ENCODE results near the gene SLC13A3. TPM values are rescaled to one million over a fixed set of nuclear protein-coding genes. Genes with fewer than 3 reads are reported as not detected.

Gene SLC13A3
- total RNA-seq, 2 experiments from 2014 or later = not detected

GRCh38 chr20:46646122-46646521 is 5.1 kb downstream of the SLC13A3 start:
- H3K4me3 Mint-ChIP-seq = no peak overlapping the region
- H3K4me1 Mint-ChIP-seq (ENCODE audit: low read depth) = no peaks in the 10 kb centered on the region
- H3K36me3 Mint-ChIP-seq (ENCODE audit: low read depth) = no peaks in the 10 kb centered on the region
- CTCF ChIA-PET = no interaction called here
- intact Hi-C loops (cut with micrococcal nuclease) = no loop called here
- peaks cover 16% of the 10 kb centered on the region for H3K27me3 Mint-ChIP-seq (ENCODE audit: low read depth)
- H3K9me3 Mint-ChIP-seq = no peaks in the 10 kb centered on the region
- no peak overlapping the region for H3K27ac Mint-ChIP-seq
- no peak for DNase-seq

GRCh38 chr20:46644733-46645132 is 6.5 kb downstream of the SLC13A3 start:
- Mint-ChIP-seq H3K36me3 (ENCODE audit: low read depth) (no peaks in the 10 kb centered on the region), H3K9me3 (no peaks in the 10 kb centered on the region), H3K4me1 (ENCODE audit: low read depth) (no peaks in the 10 kb centered on the region), H3K4me3 (no peak overlapping the region), H3K27me3 (ENCODE audit: low read depth) (peaks cover 6% of the 10 kb centered on the region), H3K27ac (no peak overlapping the region)
- intact Hi-C loops (cut with micrococcal nuclease) = no loop called here
- DNase-seq = no peak
- CTCF ChIA-PET = interaction anchor here (0.6 kb wide), 1 partner anchor 71 kb away, joined by 6 read pairs; no protein-coding TSS in a partner anchor

- intact Hi-C loops (cut with micrococcal nuclease) = no loop called here
- CTCF ChIA-PET = interaction anchor here (0.6 kb wide), 1 partner anchor 72 kb away, joined by 6 read pairs; no protein-coding TSS in a partner anchor
These were observed 7.1 kb downstream of the SLC13A3 start for GRCh38 chr20:46644160-46644559.

GRCh38 chr20:46642969-46643343 is 8.3 kb downstream of the SLC13A3 start:
- Mint-ChIP-seq H3K4me3 (no peak overlapping the region), H3K4me1 (ENCODE audit: low read depth) (no peaks in the 10 kb centered on the region), H3K27ac (no peak overlapping the region), H3K27me3 (ENCODE audit: low read depth) (peaks cover 6% of the 10 kb centered on the region), H3K36me3 (ENCODE audit: low read depth) (no peaks in the 10 kb centered on the region), H3K9me3 (no peaks in the 10 kb centered on the region)
- intact Hi-C loops (cut with micrococcal nuclease) = no loop called here
- CTCF ChIA-PET = no interaction called here
- no peak for DNase-seq

More at GRCh38 chr20:46644160-46644559, 7.1 kb downstream of the SLC13A3 start:
- Mint-ChIP-seq H3K36me3 (ENCODE audit: low read depth) (no peaks in the 10 kb centered on the region), H3K4me3 (no peak overlapping the region), H3K27ac (no peak overlapping the region), H3K4me1 (ENCODE audit: low read depth) (no peaks in the 10 kb centered on the region), H3K9me3 (no peaks in the 10 kb centered on the region), H3K27me3 (ENCODE audit: low read depth) (peaks cover 6% of the 10 kb centered on the region)
- DNase-seq = no peak

- DNase-seq = no peak
- no peaks in the 10 kb centered on the region for H3K9me3 Mint-ChIP-seq
- intact Hi-C loops (cut with micrococcal nuclease) = no loop called here
- H3K27me3 Mint-ChIP-seq (ENCODE audit: low read depth) = peaks cover 6% of the 10 kb centered on the region
- H3K4me3 Mint-ChIP-seq = no peak overlapping the region
- H3K36me3 Mint-ChIP-seq (ENCODE audit: low read depth) = no peaks in the 10 kb centered on the region
- H3K4me1 Mint-ChIP-seq (ENCODE audit: low read depth) = no peaks in the 10 kb centered on the region
- CTCF ChIA-PET = no interaction called here
- no peak overlapping the region for H3K27ac Mint-ChIP-seq
These were observed 8.8 kb downstream of the SLC13A3 start for GRCh38 chr20:46642265-46642968.

GRCh38 chr20:46641424-46641823 is 9.8 kb downstream of the SLC13A3 start:
- H3K27ac Mint-ChIP-seq = no peak overlapping the region

GRCh38 chr20:46640536-46641311 is 10.5 kb downstream of the SLC13A3 start:
- H3K4me1 Mint-ChIP-seq (ENCODE audit: low read depth) = no peaks in the 10 kb centered on the region
- intact Hi-C loops (cut with micrococcal nuclease) = no loop called here
- H3K27me3 Mint-ChIP-seq (ENCODE audit: low read depth) = peaks cover 6% of the 10 kb centered on the region
- CTCF ChIA-PET = no interaction called here
- no peak for DNase-seq
- no peak overlapping the region for H3K4me3 Mint-ChIP-seq
- H3K36me3 Mint-ChIP-seq (ENCODE audit: low read depth) = no peaks in the 10 kb centered on the region
- H3K9me3 Mint-ChIP-seq = no peaks in the 10 kb centered on the region
- H3K27ac Mint-ChIP-seq = no peak overlapping the region

More at GRCh38 chr20:46641424-46641823, 9.8 kb downstream of the SLC13A3 start:
- DNase-seq = no peak
- Mint-ChIP-seq H3K4me3 (no peak overlapping the region), H3K9me3 (no peaks in the 10 kb centered on the region), H3K4me1 (ENCODE audit: low read depth) (no peaks in the 10 kb centered on the region), H3K36me3 (ENCODE audit: low read depth) (no peaks in the 10 kb centered on the region), H3K27me3 (ENCODE audit: low read depth) (peaks cover 6% of the 10 kb centered on the region)
- intact Hi-C loops (cut with micrococcal nuclease) = no loop called here
- CTCF ChIA-PET = no interaction called here

GRCh38 chr20:46640044-46640443 is 11.2 kb downstream of the SLC13A3 start:
- Mint-ChIP-seq H3K27ac (no peak overlapping the region), H3K9me3 (no peaks in the 10 kb centered on the region), H3K36me3 (ENCODE audit: low read depth) (no peaks in the 10 kb centered on the region), H3K4me3 (no peak overlapping the region), H3K4me1 (ENCODE audit: low read depth) (no peaks in the 10 kb centered on the region), H3K27me3 (ENCODE audit: low read depth) (peaks cover 6% of the 10 kb centered on the region)
- DNase-seq = no peak
- CTCF ChIA-PET = no interaction called here
- intact Hi-C loops (cut with micrococcal nuclease) = no loop called here

- Mint-ChIP-seq H3K4me1 (ENCODE audit: low read depth) (no peaks in the 10 kb centered on the region), H3K27ac (no peak overlapping the region)
- intact Hi-C loops (cut with micrococcal nuclease) = no loop called here
These were observed 11.7 kb downstream of the SLC13A3 start for GRCh38 chr20:46639587-46639986.

GRCh38 chr20:46638898-46639274 is 12.4 kb downstream of the SLC13A3 start:
- intact Hi-C loops (cut with micrococcal nuclease) = no loop called here
- Mint-ChIP-seq H3K9me3 (no peaks in the 10 kb centered on the region), H3K4me1 (ENCODE audit: low read depth) (no peaks in the 10 kb centered on the region), H3K4me3 (no peak overlapping the region), H3K36me3 (ENCODE audit: low read depth) (no peaks in the 10 kb centered on the region), H3K27me3 (ENCODE audit: low read depth) (peaks cover 6% of the 10 kb centered on the region), H3K27ac (no peak overlapping the region)
- CTCF ChIA-PET = no interaction called here
- DNase-seq = no peak

More at GRCh38 chr20:46639587-46639986, 11.7 kb downstream of the SLC13A3 start:
- no peak for DNase-seq
- H3K27me3 Mint-ChIP-seq (ENCODE audit: low read depth) = peaks cover 6% of the 10 kb centered on the region
- CTCF ChIA-PET = no interaction called here
- H3K9me3 Mint-ChIP-seq = no peaks in the 10 kb centered on the region
- H3K36me3 Mint-ChIP-seq (ENCODE audit: low read depth) = no peaks in the 10 kb centered on the region
- H3K4me3 Mint-ChIP-seq = no peak overlapping the region

GRCh38 chr20:46638134-46638897 is 12.9 kb downstream of the SLC13A3 start:
- H3K27ac Mint-ChIP-seq = no peak overlapping the region
- peaks cover 5% of the 10 kb centered on the region for H3K27me3 Mint-ChIP-seq (ENCODE audit: low read depth)
- intact Hi-C loops (cut with micrococcal nuclease) = no loop called here
- CTCF ChIA-PET = no interaction called here
- H3K9me3 Mint-ChIP-seq = no peaks in the 10 kb centered on the region
- no peaks in the 10 kb centered on the region for H3K36me3 Mint-ChIP-seq (ENCODE audit: low read depth)
- DNase-seq = no peak
- H3K4me3 Mint-ChIP-seq = no peak overlapping the region
- H3K4me1 Mint-ChIP-seq (ENCODE audit: low read depth) = no peaks in the 10 kb centered on the region

- Mint-ChIP-seq H3K27me3 (ENCODE audit: low read depth) (peaks cover 7% of the 10 kb centered on the region), H3K4me1 (ENCODE audit: low read depth) (no peaks in the 10 kb centered on the region), H3K27ac (no peak overlapping the region), H3K9me3 (no peaks in the 10 kb centered on the region), H3K36me3 (ENCODE audit: low read depth) (no peaks in the 10 kb centered on the region), H3K4me3 (no peak overlapping the region)
- CTCF ChIA-PET = no interaction called here
- no peak for DNase-seq
- intact Hi-C loops (cut with micrococcal nuclease) = no loop called here
These were observed 13.7 kb downstream of the SLC13A3 start for GRCh38 chr20:46637427-46638133.

Measured in activated naive CD4-positive, alpha-beta T cell treated with anti-CD3 and anti-CD28 coated beads for 36 hours (primary cell).